Endothelial cell of umbilical vein (primary cell): ENCODE results near the gene RBL1. TPM values are rescaled to one million over a fixed set of nuclear protein-coding genes. Genes with fewer than 3 reads are reported as not detected.

ENCODE experiments used
- BruUV-seq: library from RNA; stranded (reverse); fragments of 400-500 nt; replicated peaks from 2 replicates; lab custom pipeline; 2021; lab: Mats Ljungman, UMichigan
- CTCF ChIA-PET: fragments of 300-600, 350-600 bp; sonication (Branson Sonifier 250); formaldehyde crosslinking; loops from one replicate; lab custom pipeline; 2021; ENCODE audit warnings: antibody characterized with exemption, inconsistent platforms; lab: Charles Lee
- POLR2A ChIA-PET: fragments of 300-600, 350-600 bp; sonication (Branson Sonifier 250); formaldehyde crosslinking; loops from one replicate; lab custom pipeline; 2021; ENCODE audit warnings: antibody characterized with exemption, inconsistent platforms; lab: Charles Lee
- DNase-seq: peaks from one replicate; pipeline ENCODE4 v3.0.0-alpha.2; 2011; ENCODE audit warnings: low read depth, low spot score
- FAIRE-seq: peaks from 2 replicates; lab custom pipeline; 2011; peaks lifted over from hg19 to GRCh38; lab: Jason Lieb, UNC
- H2AFZ ChIP-seq: 2 replicates; pipeline ENCODE4 v1.6.0; 2012; ENCODE audit warnings: low read depth, low read length, control low read depth, inconsistent platforms
- H3K27ac ChIP-seq: 2 replicates; pipeline ENCODE4 v1.5.1; 2011; ENCODE audit warnings: low read depth, mild to moderate bottlenecking, control low read depth, low read length, moderate library complexity; ENCODE audit not compliant: insufficient read depth
- H3K27me3 ChIP-seq, 2 experiments: 2 replicates each; pipeline versions ENCODE4 v1.6.0 to v1.6.1; 2011; ENCODE audit warnings: low read length in 2 of 2, mixed read lengths in 1 of 2; ENCODE audit not compliant: control insufficient read depth in 2 of 2, insufficient read depth in 2 of 2
- H3K36me3 ChIP-seq, 2 experiments: 2 replicates in 1 of 2; 3 replicates in 1 of 2; pipeline ENCODE4 v1.5.1; 2011; ENCODE audit warnings: low read length in 2 of 2, mild to moderate bottlenecking in 1 of 2, moderate library complexity in 1 of 2; ENCODE audit not compliant: control insufficient read depth in 2 of 2, insufficient read depth in 2 of 2; ENCODE audit errors: extremely low read depth in 1 of 2
- H3K4me1 ChIP-seq: 3 replicates; pipeline ENCODE4 v1.5.1; 2011; ENCODE audit warnings: mild to moderate bottlenecking, low read length; ENCODE audit not compliant: control insufficient read depth, insufficient read depth; ENCODE audit errors: extremely low read depth
- H3K4me2 ChIP-seq: 2 replicates; pipeline ENCODE4 v1.6.1; 2011; ENCODE audit warnings: low read length, control low read depth, mixed read lengths; ENCODE audit not compliant: insufficient read depth
- H3K4me3 ChIP-seq, 3 experiments: fragments of 200-600 bp in 1 of 3; sonication (generic), shearing (Covaris generic) in 1 of 3; replicated peaks in 1 of 3; 2 replicates each; pipeline ENCODE4 v1.5.1; 2011 to 2016; ENCODE audit warnings: control low read depth in 3 of 3, low read length in 3 of 3, mild to moderate bottlenecking in 2 of 3, inconsistent platforms in 1 of 3, low read depth in 1 of 3, moderate library complexity in 1 of 3; ENCODE audit not compliant: insufficient read depth in 1 of 3
- H3K79me2 ChIP-seq: 2 replicates; pipeline ENCODE4 v1.6.0; 2012; ENCODE audit warnings: low read length, inconsistent platforms; ENCODE audit not compliant: control insufficient read depth, insufficient read depth
- H3K9ac ChIP-seq: replicated peaks from 2 replicates; pipeline ENCODE3; 2011; ENCODE audit warnings: low read length, control low read depth; ENCODE audit not compliant: insufficient read depth; ENCODE audit errors: extremely low read depth
- H3K9me1 ChIP-seq: replicated peaks from 3 replicates; pipeline ENCODE4 v1.6.0; 2011; ENCODE audit warnings: mild to moderate bottlenecking, low read length; ENCODE audit not compliant: control insufficient read depth, insufficient read depth; ENCODE audit errors: extremely low read depth
- H3K9me3 ChIP-seq: replicated peaks from 2 replicates; pipeline ENCODE4 v1.5.1; 2012; ENCODE audit warnings: low read length, inconsistent platforms; ENCODE audit not compliant: control insufficient read depth, insufficient read depth
- H4K20me1 ChIP-seq: replicated peaks from 2 replicates; pipeline ENCODE3; 2011; ENCODE audit warnings: mild to moderate bottlenecking, low read length; ENCODE audit not compliant: control insufficient read depth, insufficient read depth; ENCODE audit errors: extremely low read depth
- CTCF ChIP-seq, 2 donors: IDR thresholded peaks; 1 replicate in 1 of 2; 2 replicates in 1 of 2; pipeline ENCODE4 v1.5.1; 2011; ENCODE audit warnings: low read length in 2 of 2, mild to moderate bottlenecking in 2 of 2, moderate library complexity in 2 of 2, control low read depth in 1 of 2, inconsistent platforms in 1 of 2, low read depth in 1 of 2; ENCODE audit not compliant: insufficient read depth in 1 of 2; ENCODE audit errors: extremely low read depth in 1 of 2
- EZH2 ChIP-seq: IDR thresholded peaks from 2 replicates; pipeline ENCODE4 v1.6.1; 2012; ENCODE audit warnings: borderline replicate concordance, low read depth, mild to moderate bottlenecking, moderate library complexity, low read length, inconsistent platforms; ENCODE audit not compliant: severe bottlenecking
- FOS ChIP-seq: IDR thresholded peaks from 2 replicates; pipeline ENCODE4 v1.6.1; 2011; ENCODE audit warnings: mild to moderate bottlenecking, low read length, moderate library complexity, borderline replicate concordance; ENCODE audit not compliant: insufficient read depth
- GATA2 ChIP-seq: IDR thresholded peaks from 2 replicates; pipeline ENCODE4 v1.7.0; 2011; ENCODE audit warnings: low read depth, mild to moderate bottlenecking, moderate library complexity, mixed read lengths, low read length; ENCODE audit not compliant: insufficient read length, insufficient read depth
- JUN ChIP-seq: IDR thresholded peaks from 2 replicates; pipeline ENCODE4 v1.6.1; 2011; ENCODE audit warnings: borderline replicate concordance, low read depth; ENCODE audit not compliant: insufficient read length, insufficient read depth
- MAX ChIP-seq: IDR thresholded peaks from 2 replicates; pipeline ENCODE4 v1.6.1; 2011; ENCODE audit not compliant: insufficient read depth, insufficient read length
- MYC ChIP-seq: IDR thresholded peaks from one replicate; pipeline ENCODE4 v1.6.1; 2011; ENCODE audit warnings: mild to moderate bottlenecking, low read depth, low read length
- POLR2A ChIP-seq: IDR thresholded peaks from 2 replicates; pipeline ENCODE4 v1.6.1; 2012; ENCODE audit warnings: low read depth, mild to moderate bottlenecking, control low read depth, low read length
- POLR2AphosphoS5 ChIP-seq: IDR thresholded peaks from 2 replicates; pipeline ENCODE4 v1.6.1; 2012; ENCODE audit warnings: low read depth, mild to moderate bottlenecking, control low read depth, low read length, moderate library complexity; ENCODE audit not compliant: insufficient read depth
- dilution Hi-C: fragments of 300-500 bp; cut with MboI; formaldehyde crosslinking; loops from one replicate; pipeline ENCODE4 v1.15.0; 2019; ENCODE audit warnings: low sequenced_read_pairs; ENCODE audit not compliant: extremely low pct_ligation_motif_present
- intact Hi-C: fragments of 100-400 bp; cut with micrococcal nuclease; formaldehyde crosslinking; loops from one replicate; pipeline ENCODE4 v1.10.0; 2022
- polyA plus RNA-seq, 4 experiments: library from polyadenylated mRNA; depleted of rRNA in 3 of 4; stranded (reverse) in 3 of 4; unstranded in 1 of 4; fragments of >200 nt; gene quantifications; 2 replicates each; pipeline versions ENCODE4 v1.2.1 to v1.2.3, GENCODE V29; 2011 to 2012; ENCODE audit warnings: missing spikeins in 1 of 4
- total RNA-seq: library from RNA; stranded (reverse); gene quantifications from 2 replicates; pipeline ENCODE4 v1.2.3, GENCODE V29; 2021

Gene RBL1
- total and polyA plus RNA-seq, 2 donors (not counting 3 experiments of a cell fraction or from before 2014, with no cell fraction given): 3.1 to 20.1 TPM

GRCh38 chr20:37133952-37134351 lies 38.2 kb upstream of the RBL1 start:
- no peaks in the 10 kb centered on the region for H3K9me1 ChIP-seq
- no peaks in the 10 kb centered on the region for H4K20me1 ChIP-seq
- intact Hi-C loops (no loop called here), dilution Hi-C loops (no loop called here)
- CTCF ChIA-PET: no interaction called here
- peaks cover 10 to 14% of the 10 kb centered on the region in 2 experiments for H3K27me3 ChIP-seq
- H3K79me2 ChIP-seq: no peaks in the 10 kb centered on the region
- H3K36me3 ChIP-seq: no peaks in the 10 kb centered on the region
- H3K4me3 ChIP-seq: no peak overlapping the region
- H3K4me2 ChIP-seq: no peak overlapping the region
- BruUV-seq: no TSS peak
- POLR2A ChIA-PET: no interaction called here
- H3K9ac ChIP-seq: no peak overlapping the region
- no peak for TF ChIP-seq EZH2
- no peak for TF ChIP-seq MYC
- no peak for TF ChIP-seq MAX
- TF ChIP-seq POLR2A: no peak
- no peak for TF ChIP-seq CTCF (IDR thresholded peaks at IDR 0.05; ENCODE audit: extremely low read depth in 1 of 2, insufficient read depth in 1 of 2, low read depth in 1 of 2, low read length in 2 of 2)
- TF ChIP-seq JUN: no peak
- no peak for TF ChIP-seq FOS
- TF ChIP-seq GATA2: no peak
- no peak for TF ChIP-seq POLR2AphosphoS5
- H3K4me1 ChIP-seq: no peaks in the 10 kb centered on the region
- DNase-seq (no peak), FAIRE-seq (no peak)
- H2AFZ ChIP-seq: no peak overlapping the region
- no peaks in the 10 kb centered on the region for H3K9me3 ChIP-seq
- H3K27ac ChIP-seq: no peak overlapping the region
